Measurements from ENCODE around the gene HLA-DQB2. TPM values are rescaled to one million over a fixed set of nuclear protein-coding genes. Genes with fewer than 3 reads are reported as not detected.
"Not testable (repeated sequence)": the region's sequence is repeated elsewhere in the genome, so short reads cannot be mapped to it uniquely, and the experiment has no call there.

Gene HLA-DQB2
- 0.51 and 0.67 TPM in 2 replicates for total RNA-seq

- intact Hi-C loops (cut with micrococcal nuclease): no loop called here
Measured at GRCh38 chr6:32763421-32763820, at the start of gene HLA-DQB2. HLA-DQB2 (minus strand) TSS chr6:32763532; CDS start chr6:32763470, 62 bp downstream.

DNA sequence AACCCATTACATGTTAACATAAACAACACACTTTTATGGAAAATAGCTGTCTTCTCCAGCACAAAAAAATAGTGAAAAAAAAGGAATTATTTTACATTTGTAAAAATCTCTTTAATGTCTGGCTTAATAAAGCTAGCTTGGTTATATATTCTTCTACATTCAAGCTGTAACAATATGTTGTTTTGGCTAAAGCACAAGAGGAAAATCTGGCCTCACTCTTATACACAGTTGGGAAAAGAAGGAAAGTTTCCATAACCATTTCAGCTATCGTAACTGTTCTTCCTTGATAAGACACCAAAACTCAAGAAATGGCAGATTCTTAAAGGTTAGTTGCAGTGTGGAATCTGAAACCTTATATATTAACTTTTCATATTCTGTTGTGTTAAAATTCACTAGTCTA is 45.8 kb upstream of the HLA-DQB2 start:
- Mint-ChIP-seq H3K4me1 (ENCODE audit: low read depth) (no peaks in the 10 kb centered on the region), H3K36me3 (ENCODE audit: low read depth) (peaks cover 8% of the 10 kb centered on the region), H3K27ac (no peak overlapping the region), H3K27me3 (ENCODE audit: insufficient read depth) (peaks cover 21% of the 10 kb centered on the region), H3K4me3 (no peak overlapping the region), H3K9me3 (no peaks in the 10 kb centered on the region)
- DNase-seq (ENCODE audit: low spot score): no peak
- intact Hi-C loops (cut with micrococcal nuclease): no loop called here

More at GRCh38 chr6:32763421-32763820, at the start of gene HLA-DQB2:
- no peaks in the 10 kb centered on the region for H3K36me3 Mint-ChIP-seq (ENCODE audit: low read depth)
- H3K4me3 Mint-ChIP-seq: no peak within 1 kb of the TSS
- no peak within 1 kb of the TSS for H3K27ac Mint-ChIP-seq
- H3K4me1 Mint-ChIP-seq (ENCODE audit: low read depth): no peaks in the 10 kb centered on the region
- no peaks in the 10 kb centered on the region for H3K9me3 Mint-ChIP-seq
- H3K27me3 Mint-ChIP-seq (ENCODE audit: insufficient read depth): peaks cover 16% of the 10 kb centered on the region
- DNase-seq (ENCODE audit: low spot score): no peak

DNA sequence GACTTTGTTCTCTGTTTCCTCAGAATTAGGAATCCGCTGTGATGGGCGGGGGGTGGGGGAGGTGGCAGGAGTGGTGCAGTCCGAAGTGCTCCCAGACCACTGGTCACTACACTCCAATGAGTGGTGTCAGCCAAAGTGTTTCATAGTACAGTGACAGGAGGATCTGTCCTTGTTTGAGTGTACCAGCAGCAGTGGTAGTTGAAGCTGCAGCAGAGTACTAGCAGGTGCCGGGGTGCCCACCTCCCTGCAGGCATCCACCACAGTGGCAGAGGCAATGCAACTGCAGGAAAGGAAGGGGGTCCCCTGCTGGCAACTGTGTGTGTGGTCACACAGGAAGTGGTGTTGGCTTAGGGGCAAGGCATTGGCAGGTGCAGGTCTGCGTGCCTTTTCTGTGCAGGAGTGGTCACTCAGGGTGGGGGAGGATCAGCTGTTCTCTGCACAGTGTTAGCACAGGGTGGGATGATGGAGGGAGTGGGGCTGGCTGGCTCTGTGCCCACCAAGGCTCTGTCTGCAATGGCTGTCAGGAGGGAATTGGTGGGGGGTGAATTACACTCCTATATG is 43.8 kb upstream of the HLA-DQB2 start:
- Mint-ChIP-seq H3K9me3 (no peaks in the 10 kb centered on the region), H3K27ac (no peak overlapping the region), H3K4me3 (no peak overlapping the region), H3K4me1 (ENCODE audit: low read depth) (no peaks in the 10 kb centered on the region), H3K27me3 (ENCODE audit: insufficient read depth) (peaks cover 41% of the 10 kb centered on the region), H3K36me3 (ENCODE audit: low read depth) (no peaks in the 10 kb centered on the region)
- intact Hi-C loops (cut with micrococcal nuclease): no loop called here
- no peak for DNase-seq (ENCODE audit: low spot score)

DNA sequence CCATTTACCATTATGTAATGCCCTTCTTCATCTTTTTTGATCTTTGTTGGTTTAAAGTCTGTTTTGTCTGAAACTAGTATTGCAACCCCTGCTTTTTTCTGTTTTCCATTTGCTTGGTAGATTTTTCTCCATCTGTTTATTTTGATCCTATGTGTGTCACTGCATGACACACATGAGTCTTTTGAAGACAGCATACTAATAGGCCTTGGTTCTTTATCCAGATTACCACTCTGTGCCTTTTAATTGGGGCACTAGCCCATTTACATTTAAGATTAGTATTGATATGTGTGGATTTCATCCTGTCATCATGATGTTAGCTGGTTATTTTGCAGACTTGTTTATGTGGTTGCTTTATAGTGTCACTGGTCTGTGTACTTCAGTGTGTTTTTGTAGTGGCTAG is 42.1 kb upstream of the HLA-DQB2 start:
- H3K36me3 Mint-ChIP-seq (ENCODE audit: low read depth); DNase-seq (ENCODE audit: low spot score); intact Hi-C loops (cut with micrococcal nuclease); H3K9me3 Mint-ChIP-seq; H3K4me1 Mint-ChIP-seq (ENCODE audit: low read depth); H3K4me3 Mint-ChIP-seq; H3K27ac Mint-ChIP-seq: not testable (repeated sequence)
- H3K27me3 Mint-ChIP-seq (ENCODE audit: insufficient read depth): peaks cover 58% of the 10 kb centered on the region

GRCh38 chr6:32803416-32803815 is 40.1 kb upstream of the HLA-DQB2 start:
- H3K36me3 Mint-ChIP-seq (ENCODE audit: low read depth): no peaks in the 10 kb centered on the region
- no peaks in the 10 kb centered on the region for H3K9me3 Mint-ChIP-seq
- no peak overlapping the region for H3K4me3 Mint-ChIP-seq
- H3K4me1 Mint-ChIP-seq (ENCODE audit: low read depth): no peaks in the 10 kb centered on the region
- H3K27ac Mint-ChIP-seq: no peak overlapping the region
- DNase-seq (ENCODE audit: low spot score): no peak
- H3K27me3 Mint-ChIP-seq (ENCODE audit: insufficient read depth): peaks cover 66% of the 10 kb centered on the region
- intact Hi-C loops (cut with micrococcal nuclease): no loop called here

DNA sequence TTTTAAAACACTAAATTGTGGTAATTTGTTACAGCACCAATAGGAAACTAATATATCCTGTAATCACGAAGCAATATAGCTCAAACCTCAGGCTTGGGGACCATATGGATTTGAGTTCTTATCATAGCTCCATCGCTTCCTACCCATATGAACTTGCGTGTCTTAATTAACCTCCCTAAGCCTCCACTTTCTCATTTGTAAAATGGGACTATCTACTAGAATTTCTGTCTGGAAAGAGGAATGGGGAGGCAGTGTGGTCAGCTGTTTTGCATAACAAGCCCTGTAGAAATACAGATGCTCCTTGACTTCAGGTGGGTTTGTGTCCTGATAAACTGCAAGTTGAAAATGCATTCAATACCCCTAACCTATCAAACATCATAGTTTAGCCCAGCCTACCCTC is 36.4 kb upstream of the HLA-DQB2 start:
- intact Hi-C loops (cut with micrococcal nuclease): loop anchor here (2.0 to 5.0 kb wide), 2 partner anchors 97 to 683 kb away; no protein-coding TSS in a partner anchor
- Mint-ChIP-seq H3K27ac (no peak overlapping the region), H3K4me1 (ENCODE audit: low read depth) (peaks cover 19% of the 10 kb centered on the region), H3K4me3 (no peak overlapping the region), H3K9me3 (no peaks in the 10 kb centered on the region), H3K27me3 (ENCODE audit: insufficient read depth) (peaks cover 60% of the 10 kb centered on the region), H3K36me3 (ENCODE audit: low read depth) (no peaks in the 10 kb centered on the region)
- DNase-seq (ENCODE audit: low spot score): no peak

GRCh38 chr6:32799168-32799567 is 35.8 kb upstream of the HLA-DQB2 start:
- intact Hi-C loops (cut with micrococcal nuclease): loop anchor here (2.0 to 5.0 kb wide), 2 partner anchors 97 to 682 kb away; no protein-coding TSS in a partner anchor
- Mint-ChIP-seq H3K27ac (no peak overlapping the region), H3K36me3 (ENCODE audit: low read depth) (no peaks in the 10 kb centered on the region), H3K4me1 (ENCODE audit: low read depth) (peaks cover 25% of the 10 kb centered on the region), H3K9me3 (no peaks in the 10 kb centered on the region), H3K4me3 (no peak overlapping the region), H3K27me3 (ENCODE audit: insufficient read depth) (peaks cover 55% of the 10 kb centered on the region)
- DNase-seq (ENCODE audit: low spot score): no peak

DNA sequence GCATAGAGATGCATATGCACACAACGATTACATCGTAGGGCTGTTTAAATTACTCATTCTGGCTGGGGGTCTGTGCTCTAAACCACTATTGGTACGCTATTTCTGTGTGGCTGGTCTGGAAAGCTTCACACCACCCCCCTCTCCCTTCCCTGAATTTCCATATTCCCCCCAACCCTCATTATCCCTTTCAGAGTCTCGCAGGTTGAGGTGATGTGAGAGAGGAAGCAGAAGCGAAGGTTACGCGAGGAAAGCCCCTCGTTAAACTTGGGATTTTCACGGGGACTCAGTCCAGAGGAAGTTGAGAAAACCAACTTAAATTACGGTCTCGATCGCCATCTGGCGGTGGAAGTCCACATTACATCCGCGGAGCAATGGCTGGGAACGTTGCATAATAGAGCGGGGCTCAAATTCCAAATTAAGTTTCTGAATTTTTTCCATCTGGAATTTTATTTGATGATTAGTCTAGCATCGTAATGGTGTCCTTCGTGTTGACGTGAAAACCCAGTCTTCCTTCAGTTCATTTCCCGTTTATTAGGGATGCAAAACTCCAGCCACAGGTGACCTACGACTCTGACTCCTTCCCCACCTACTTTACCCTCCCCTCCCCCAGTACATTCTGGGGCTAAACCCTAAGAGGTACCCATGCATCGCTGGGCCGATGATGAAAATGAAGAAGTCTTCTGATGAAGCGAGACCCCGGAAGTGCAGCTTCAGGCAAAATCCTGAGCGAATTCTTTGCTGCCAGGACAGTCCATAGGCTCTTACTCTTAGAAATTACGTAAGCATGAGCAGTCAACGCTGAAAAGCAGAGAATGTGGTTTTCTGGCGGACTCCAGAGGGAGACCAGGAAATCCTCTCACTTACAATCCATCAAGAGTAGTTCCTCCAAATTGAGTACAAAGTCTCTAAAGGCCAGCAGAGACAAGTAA is 33.8 kb upstream of the HLA-DQB2 start:
- no peaks in the 10 kb centered on the region for H3K36me3 Mint-ChIP-seq (ENCODE audit: low read depth)
- no peaks in the 10 kb centered on the region for H3K9me3 Mint-ChIP-seq
- H3K4me1 Mint-ChIP-seq (ENCODE audit: low read depth): peaks cover 31% of the 10 kb centered on the region
- peaks cover 53% of the 10 kb centered on the region for H3K27me3 Mint-ChIP-seq (ENCODE audit: insufficient read depth)
- H3K27ac Mint-ChIP-seq: no peak overlapping the region
- intact Hi-C loops (cut with micrococcal nuclease): loop anchor here (1.0 to 5.0 kb wide), 4 partner anchors 71 to 542 kb away; no protein-coding TSS in a partner anchor
- H3K4me3 Mint-ChIP-seq: peak overlapping the region; percentile 46
- peak; percentile 65 for DNase-seq (ENCODE audit: low spot score)

- DNase-seq (ENCODE audit: low spot score): no peak
- H3K36me3 Mint-ChIP-seq (ENCODE audit: low read depth): no peaks in the 10 kb centered on the region
- peaks cover 31% of the 10 kb centered on the region for H3K4me1 Mint-ChIP-seq (ENCODE audit: low read depth)
- peaks cover 51% of the 10 kb centered on the region for H3K27me3 Mint-ChIP-seq (ENCODE audit: insufficient read depth)
- no peak overlapping the region for H3K27ac Mint-ChIP-seq
- H3K4me3 Mint-ChIP-seq: no peak overlapping the region
- H3K9me3 Mint-ChIP-seq: no peaks in the 10 kb centered on the region
- intact Hi-C loops (cut with micrococcal nuclease): no loop called here
Measured at GRCh38 chr6:32794510-32794909, 31.2 kb upstream of the HLA-DQB2 start.

DNA sequence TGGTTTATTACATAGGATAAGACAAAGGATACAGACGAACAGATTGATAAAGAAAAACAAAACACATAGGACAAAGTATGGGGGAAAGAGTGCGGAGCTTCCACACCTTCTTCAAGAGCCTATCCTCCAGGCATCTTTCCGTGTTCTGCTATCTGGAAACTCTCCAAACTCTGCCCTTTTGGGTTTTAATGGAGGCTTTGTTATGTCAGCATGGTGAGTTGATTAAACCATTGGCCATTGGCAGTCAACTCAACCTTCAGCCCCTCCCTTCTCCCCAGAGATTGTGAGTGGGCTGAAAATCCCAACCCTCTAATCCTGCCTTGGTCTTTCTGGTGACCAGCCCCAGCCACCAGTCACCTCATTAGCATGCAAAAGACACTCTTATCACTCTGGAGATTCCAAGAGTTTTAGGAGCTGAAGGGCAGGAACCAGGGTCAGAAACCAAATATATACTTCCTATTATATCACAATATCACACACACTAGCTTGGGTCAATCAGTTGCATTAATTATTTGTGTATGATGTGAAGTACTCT is 29.6 kb upstream of the HLA-DQB2 start:
- H3K9me3 Mint-ChIP-seq: no peaks in the 10 kb centered on the region
- no peak for DNase-seq (ENCODE audit: low spot score)
- no peak overlapping the region for H3K27ac Mint-ChIP-seq
- intact Hi-C loops (cut with micrococcal nuclease): no loop called here
- H3K4me3 Mint-ChIP-seq: no peak overlapping the region
- peaks cover 55% of the 10 kb centered on the region for H3K27me3 Mint-ChIP-seq (ENCODE audit: insufficient read depth)
- peaks cover 31% of the 10 kb centered on the region for H3K4me1 Mint-ChIP-seq (ENCODE audit: low read depth)
- no peaks in the 10 kb centered on the region for H3K36me3 Mint-ChIP-seq (ENCODE audit: low read depth)

DNA sequence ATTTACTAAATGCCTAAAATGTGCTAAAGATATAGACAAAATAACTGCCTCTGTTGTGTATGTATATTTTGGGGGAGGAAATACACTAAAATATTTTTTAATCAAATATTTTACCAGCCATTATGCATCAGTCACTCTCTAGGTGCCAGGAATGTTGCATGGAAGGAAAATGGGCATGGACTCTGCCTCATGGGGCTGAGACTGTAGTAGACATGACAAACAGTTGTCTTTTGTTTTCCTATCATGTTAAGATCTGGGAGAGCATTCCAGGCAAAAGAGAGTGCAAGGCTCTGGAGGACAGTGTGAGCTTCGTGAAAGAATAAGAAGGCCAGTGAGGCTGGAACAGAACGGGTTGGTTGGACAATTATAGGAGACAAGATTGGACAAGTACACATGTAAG is 27.0 kb upstream of the HLA-DQB2 start:
- Mint-ChIP-seq H3K9me3 (no peaks in the 10 kb centered on the region), H3K4me3 (no peak overlapping the region), H3K27ac (no peak overlapping the region), H3K4me1 (ENCODE audit: low read depth) (peaks cover 16% of the 10 kb centered on the region), H3K27me3 (ENCODE audit: insufficient read depth) (peaks cover 64% of the 10 kb centered on the region), H3K36me3 (ENCODE audit: low read depth) (no peaks in the 10 kb centered on the region)
- no peak for DNase-seq (ENCODE audit: low spot score)
- intact Hi-C loops (cut with micrococcal nuclease): no loop called here

DNA sequence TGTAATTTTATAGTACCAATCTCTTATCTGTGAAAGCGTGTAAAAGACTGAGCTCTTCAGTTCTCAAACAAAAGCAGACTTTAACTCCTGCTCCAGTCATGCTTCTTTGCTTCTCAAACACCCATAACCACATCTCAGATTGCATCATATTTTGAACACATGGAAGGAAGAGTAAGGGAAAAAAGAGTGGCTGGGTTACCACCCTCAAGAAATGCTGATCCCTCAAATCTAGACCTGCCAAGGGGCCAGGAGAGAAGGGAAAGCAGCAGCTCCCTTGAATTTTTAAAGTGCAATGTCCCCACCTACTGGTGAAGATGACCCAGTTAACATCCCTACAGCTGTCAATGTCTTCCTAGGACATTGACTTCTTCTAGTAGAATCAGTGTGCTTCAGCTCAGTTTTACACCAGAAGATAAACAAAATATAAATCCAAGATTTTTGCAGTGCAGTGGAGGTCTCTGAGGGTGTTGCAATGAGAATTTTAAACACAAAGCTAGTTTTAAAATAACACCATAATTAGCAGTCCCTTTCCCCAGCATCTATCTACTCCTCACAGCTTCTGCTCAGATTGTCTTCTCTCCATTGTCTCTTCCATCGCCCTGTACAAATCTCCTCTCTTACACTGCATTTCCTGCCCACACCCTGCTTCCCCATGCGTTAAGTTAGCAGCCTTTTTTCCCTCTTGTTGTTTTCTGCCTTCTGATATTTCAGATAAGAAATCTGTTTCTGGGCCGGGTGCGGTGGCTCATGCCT is 22.6 kb upstream of the HLA-DQB2 start:
- Mint-ChIP-seq H3K27me3 (ENCODE audit: insufficient read depth) (peaks cover 56% of the 10 kb centered on the region), H3K9me3 (no peaks in the 10 kb centered on the region), H3K4me1 (ENCODE audit: low read depth) (no peaks in the 10 kb centered on the region), H3K27ac (no peak overlapping the region), H3K36me3 (ENCODE audit: low read depth) (no peaks in the 10 kb centered on the region), H3K4me3 (no peak overlapping the region)
- peak; percentile 25 for DNase-seq (ENCODE audit: low spot score)
- intact Hi-C loops (cut with micrococcal nuclease): loop anchor here (1.0 kb wide), 2 partner anchors 354 to 373 kb away; no protein-coding TSS in a partner anchor

All from activated T-helper 1 cell treated with anti-CD3 and anti-CD28 coated beads, Interleukin-12 subunit alpha, Interleukin-12 subunit beta, Interleukin-2, Interleukin-4 antibody, amounts not matched to agents 30 ng/mL and 10 ng/mL and 1 ng/mL, durations not matched to agents 14 hours and 24 hours and 36 hours (primary cell).